Loucy (cell line): ENCODE measurements around the gene CCDC127.

Source experiments
- H2AFZ ChIP-seq: fragments of 200-600 bp; sonication (generic); 2 replicates; pipeline ENCODE4 v1.6.0; 2016; ENCODE audit warnings: antibody characterized with exemption, mild to moderate bottlenecking, low read length, moderate library complexity
- H3F3A ChIP-seq: fragments of 200-600 bp; 2 replicates; pipeline ENCODE4 v1.6.0; 2016; ENCODE audit warnings: antibody characterized with exemption, low read depth, mild to moderate bottlenecking
- H3K27me3 ChIP-seq: fragments of 200-600 bp; sonication (generic); 2 replicates; pipeline ENCODE4 v1.6.1; 2014; ENCODE audit warnings: low read length, mild to moderate bottlenecking; ENCODE audit not compliant: insufficient read depth, poor library complexity, severe bottlenecking
- H3K36me3 ChIP-seq: fragments of 200-600 bp; sonication (generic); 2 replicates; pipeline ENCODE4 v1.6.1; 2016; ENCODE audit warnings: low read length; ENCODE audit not compliant: insufficient read depth
- H3K4me1 ChIP-seq: fragments of 200-600 bp; sonication (generic); 2 replicates; pipeline ENCODE4 v1.5.1; 2014; ENCODE audit warnings: low read length, mild to moderate bottlenecking; ENCODE audit not compliant: insufficient read depth, poor library complexity, severe bottlenecking
- H3K4me2 ChIP-seq: fragments of 200-600 bp; sonication (generic); 2 replicates; pipeline ENCODE4 v1.6.0; 2014; ENCODE audit warnings: antibody characterized with exemption, low read length, low read depth, mild to moderate bottlenecking; ENCODE audit not compliant: poor library complexity, severe bottlenecking
- H3K4me3 ChIP-seq: fragments of 200-600 bp; sonication (generic); 2 replicates; pipeline ENCODE4 v1.5.1; 2014; ENCODE audit warnings: low read length, mild to moderate bottlenecking, mixed read lengths; ENCODE audit not compliant: poor library complexity, severe bottlenecking
- H3K79me2 ChIP-seq: fragments of 200-600 bp; sonication (generic); 2 replicates; pipeline ENCODE4 v1.6.1; 2014; ENCODE audit warnings: low read length; ENCODE audit not compliant: insufficient read depth
- H3K9ac ChIP-seq: fragments of 200-600 bp; sonication (generic); 2 replicates; pipeline ENCODE4 v1.6.0; 2014; ENCODE audit warnings: mild to moderate bottlenecking, low read depth, low read length, moderate library complexity; ENCODE audit not compliant: poor library complexity, severe bottlenecking
- H3K9me2 ChIP-seq: fragments of 200-600 bp; sonication (generic); replicated peaks from 2 replicates; pipeline ENCODE4 v1.6.1; 2016; ENCODE audit warnings: low read depth, low read length, mixed read lengths
- H3K9me3 ChIP-seq: fragments of 200-600 bp; sonication (generic); 2 replicates; pipeline ENCODE4 v1.6.1; 2014; ENCODE audit warnings: mild to moderate bottlenecking, antibody characterized with exemption, low read length, low read depth; ENCODE audit not compliant: insufficient read depth
- H4K20me1 ChIP-seq: fragments of 200-600 bp; sonication (generic); 2 replicates; pipeline ENCODE4 v1.6.0; 2014; ENCODE audit warnings: antibody characterized with exemption, low read length, mild to moderate bottlenecking; ENCODE audit not compliant: insufficient read depth, poor library complexity, severe bottlenecking
- EZH2phosphoT487 ChIP-seq: fragments of 200-600 bp; IDR thresholded peaks from 2 replicates; pipeline ENCODE4 v1.6.1; 2018; ENCODE audit warnings: antibody characterized with exemption, mild to moderate bottlenecking, moderate library complexity, borderline replicate concordance
- TF ChIP-seq, protein P1 (sequence below): fragments of 200-600 bp; sonication (generic); conservative IDR thresholded peaks from 2 replicates; pipeline ENCODE4 v1.5.1; 2014; ENCODE audit warnings: mild to moderate bottlenecking, antibody characterized with exemption, low read length

CCDC127 gene

DNA sequence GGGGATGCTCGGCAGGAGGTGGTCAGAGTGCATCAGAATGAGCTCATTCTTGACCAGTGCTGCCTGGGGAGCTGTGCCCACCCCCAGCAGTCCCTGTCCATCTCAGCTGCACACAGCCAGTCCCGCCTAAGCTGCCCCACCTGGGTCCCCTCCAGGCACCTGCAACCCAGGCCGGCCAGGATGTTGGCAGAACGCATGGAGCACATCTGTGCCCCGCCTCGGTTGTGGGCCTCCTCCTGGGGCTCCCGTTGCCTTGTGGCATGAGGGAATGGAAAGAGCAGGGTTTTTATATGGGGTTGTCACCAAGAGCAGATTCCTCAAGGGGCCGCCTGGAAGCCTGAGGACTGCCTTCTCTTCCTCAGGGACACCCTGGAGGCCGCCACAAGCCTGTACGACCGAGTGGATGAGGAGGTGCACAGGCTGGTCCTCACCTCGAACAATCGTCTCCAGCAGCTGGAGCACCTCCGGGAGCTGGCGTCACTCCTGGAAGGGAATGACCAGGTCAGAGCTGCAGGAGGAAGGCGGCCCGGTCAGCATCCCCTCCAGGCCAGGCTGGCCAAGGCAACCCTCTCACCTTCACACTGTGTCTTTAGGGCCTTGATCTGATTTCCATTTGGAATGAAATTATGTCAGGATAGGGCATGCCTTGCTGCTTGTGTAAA, 61.4 kb downstream of the CCDC127 start:
- Histone ChIP-seq H4K20me1 (no peaks in the 10 kb centered on the region), H3K9me3 (no peaks in the 10 kb centered on the region), H3K9ac (no peak overlapping the region), H3K27me3 (no peaks in the 10 kb centered on the region), H3K4me1 (peaks cover 40% of the 10 kb centered on the region), H3K79me2 (no peaks in the 10 kb centered on the region), H3K4me2 (no peak overlapping the region), H3F3A (no peaks in the 10 kb centered on the region), H3K36me3 (no peaks in the 10 kb centered on the region), H3K9me2 (no peaks in the 10 kb centered on the region), H3K4me3 (no peak overlapping the region), H2AFZ (no peak overlapping the region)
- TF ChIP-seq, protein P1, sequence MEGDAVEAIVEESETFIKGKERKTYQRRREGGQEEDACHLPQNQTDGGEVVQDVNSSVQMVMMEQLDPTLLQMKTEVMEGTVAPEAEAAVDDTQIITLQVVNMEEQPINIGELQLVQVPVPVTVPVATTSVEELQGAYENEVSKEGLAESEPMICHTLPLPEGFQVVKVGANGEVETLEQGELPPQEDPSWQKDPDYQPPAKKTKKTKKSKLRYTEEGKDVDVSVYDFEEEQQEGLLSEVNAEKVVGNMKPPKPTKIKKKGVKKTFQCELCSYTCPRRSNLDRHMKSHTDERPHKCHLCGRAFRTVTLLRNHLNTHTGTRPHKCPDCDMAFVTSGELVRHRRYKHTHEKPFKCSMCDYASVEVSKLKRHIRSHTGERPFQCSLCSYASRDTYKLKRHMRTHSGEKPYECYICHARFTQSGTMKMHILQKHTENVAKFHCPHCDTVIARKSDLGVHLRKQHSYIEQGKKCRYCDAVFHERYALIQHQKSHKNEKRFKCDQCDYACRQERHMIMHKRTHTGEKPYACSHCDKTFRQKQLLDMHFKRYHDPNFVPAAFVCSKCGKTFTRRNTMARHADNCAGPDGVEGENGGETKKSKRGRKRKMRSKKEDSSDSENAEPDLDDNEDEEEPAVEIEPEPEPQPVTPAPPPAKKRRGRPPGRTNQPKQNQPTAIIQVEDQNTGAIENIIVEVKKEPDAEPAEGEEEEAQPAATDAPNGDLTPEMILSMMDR = no peak
- no peak for TF ChIP-seq EZH2phosphoT487

DNA sequence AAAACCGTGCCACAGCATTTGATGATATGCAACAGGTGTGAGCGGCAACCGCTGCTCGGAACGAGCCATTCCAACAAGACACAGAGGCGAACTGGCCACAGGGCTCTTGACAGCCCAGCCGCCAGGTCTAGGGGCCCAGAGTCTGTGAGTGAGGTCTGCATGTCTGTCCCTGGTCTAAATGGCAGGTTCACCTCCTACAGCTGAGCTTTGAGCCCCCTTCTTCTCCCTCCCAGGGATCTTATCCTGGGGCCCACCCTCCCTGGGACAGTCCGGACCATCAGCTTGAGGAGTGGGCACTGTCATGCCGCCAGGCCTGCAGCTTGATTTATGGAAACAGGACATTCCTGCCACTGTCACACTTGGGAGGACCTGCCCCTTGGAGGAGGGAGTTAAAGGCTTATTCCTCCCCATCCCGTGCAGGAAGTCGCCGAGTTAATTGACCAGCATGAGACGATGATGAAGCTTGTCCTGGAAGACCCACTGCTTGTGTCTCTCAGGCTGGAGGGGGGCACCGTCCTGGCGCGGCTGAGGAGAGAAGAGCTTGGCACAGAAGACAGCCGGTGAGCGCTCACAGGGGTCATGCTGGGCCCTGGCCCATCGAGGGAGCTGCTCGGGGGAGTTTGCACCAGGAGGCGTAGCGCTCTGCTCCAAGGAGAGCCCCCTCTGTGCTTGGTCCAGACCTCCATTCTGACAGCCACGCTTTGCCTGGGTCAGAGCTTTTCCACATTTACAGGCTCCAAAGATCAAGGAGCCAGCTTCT, 62.1 kb downstream of the CCDC127 start:
- Histone ChIP-seq H3K27me3 (no peaks in the 10 kb centered on the region), H3K9me3 (no peaks in the 10 kb centered on the region), H2AFZ (no peak overlapping the region), H3K4me3 (no peak overlapping the region), H3K79me2 (no peaks in the 10 kb centered on the region), H3K4me2 (no peak overlapping the region), H4K20me1 (no peaks in the 10 kb centered on the region), H3F3A (no peaks in the 10 kb centered on the region), H3K36me3 (no peaks in the 10 kb centered on the region), H3K9ac (no peak overlapping the region), H3K4me1 (peaks cover 37% of the 10 kb centered on the region), H3K9me2 (no peaks in the 10 kb centered on the region)
- no peak for TF ChIP-seq EZH2phosphoT487
- TF ChIP-seq, protein P1 = no peak

DNA sequence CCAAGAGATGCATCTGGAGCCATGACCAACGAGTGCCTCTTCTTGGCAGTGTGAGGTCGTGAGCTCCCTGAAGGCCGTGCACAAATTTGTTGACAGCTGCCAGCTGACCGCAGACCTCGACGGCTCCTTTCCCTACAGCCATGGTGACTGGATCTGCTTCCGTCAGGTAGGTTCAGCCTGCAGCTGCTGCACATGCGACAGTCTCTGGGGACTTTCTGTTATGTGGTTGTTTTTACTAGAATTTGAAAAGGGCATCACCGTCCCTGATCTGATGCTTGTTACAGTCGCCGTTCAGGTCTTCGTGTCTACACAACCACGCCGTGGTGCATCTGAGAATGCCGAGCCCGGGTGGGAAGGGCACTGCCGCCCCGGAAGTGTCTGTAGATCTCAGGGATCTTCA, 63.1 kb downstream of the CCDC127 start:
- TF ChIP-seq, protein P1 = no peak
- TF ChIP-seq EZH2phosphoT487 = no peak
- Histone ChIP-seq H3K79me2 (no peaks in the 10 kb centered on the region), H3F3A (no peaks in the 10 kb centered on the region), H3K9me2 (no peaks in the 10 kb centered on the region), H3K4me1 (peaks cover 32% of the 10 kb centered on the region), H3K4me3 (no peak overlapping the region), H4K20me1 (no peaks in the 10 kb centered on the region), H3K27me3 (no peaks in the 10 kb centered on the region), H3K9me3 (no peaks in the 10 kb centered on the region), H3K9ac (peak overlapping the region; percentile 42), H2AFZ (no peak overlapping the region), H3K4me2 (peak overlapping the region; percentile 44), H3K36me3 (no peaks in the 10 kb centered on the region)
